SU-DHL-6 (cell line): ENCODE results near the gene ERVFRD-1.

ENCODE experiments used
- CTCF ChIP-seq: fragments of 200-600 bp; sonication (generic); IDR thresholded peaks from one replicate; pipeline ENCODE4 v1.5.1; 2017; ENCODE audit warnings: antibody characterized with exemption, mild to moderate bottlenecking, low read length, moderate library complexity; ENCODE audit not compliant: insufficient read depth, poor library complexity, severe bottlenecking
- EZH2phosphoT487 ChIP-seq: fragments of 200-600 bp; sonication (generic), shearing (Covaris generic); conservative IDR thresholded peaks from 2 replicates; pipeline ENCODE4 v1.6.1; 2018; ENCODE audit warnings: mild to moderate bottlenecking, antibody characterized with exemption, low read length, moderate library complexity, mixed read lengths

GRCh38 chr6:11055127-11055627, 56.3 kb downstream of the ERVFRD-1 start:
- TF ChIP-seq CTCF = no peak
- TF ChIP-seq EZH2phosphoT487 = no peak
